ENCODE data around the gene FREY1. TPM values are rescaled to one million over a fixed set of nuclear protein-coding genes. Genes with fewer than 3 reads are reported as not detected.
A peak's percentile ranks its signal among the peaks of the same experiment; 100 is the strongest.

The FREY1 gene
- total and polyA plus RNA-seq, 9 of the 15 experiments (the other 6 are each of a cell fraction or from before 2014, with no cell fraction given), result 0.25 to 1.5 (median 1.1) TPM; not detected in 5

GRCh38 chr11:45918331-45918941, 11.4 kb upstream of the FREY1 start (continued):
- TF ChIP-seq, protein P1, sequence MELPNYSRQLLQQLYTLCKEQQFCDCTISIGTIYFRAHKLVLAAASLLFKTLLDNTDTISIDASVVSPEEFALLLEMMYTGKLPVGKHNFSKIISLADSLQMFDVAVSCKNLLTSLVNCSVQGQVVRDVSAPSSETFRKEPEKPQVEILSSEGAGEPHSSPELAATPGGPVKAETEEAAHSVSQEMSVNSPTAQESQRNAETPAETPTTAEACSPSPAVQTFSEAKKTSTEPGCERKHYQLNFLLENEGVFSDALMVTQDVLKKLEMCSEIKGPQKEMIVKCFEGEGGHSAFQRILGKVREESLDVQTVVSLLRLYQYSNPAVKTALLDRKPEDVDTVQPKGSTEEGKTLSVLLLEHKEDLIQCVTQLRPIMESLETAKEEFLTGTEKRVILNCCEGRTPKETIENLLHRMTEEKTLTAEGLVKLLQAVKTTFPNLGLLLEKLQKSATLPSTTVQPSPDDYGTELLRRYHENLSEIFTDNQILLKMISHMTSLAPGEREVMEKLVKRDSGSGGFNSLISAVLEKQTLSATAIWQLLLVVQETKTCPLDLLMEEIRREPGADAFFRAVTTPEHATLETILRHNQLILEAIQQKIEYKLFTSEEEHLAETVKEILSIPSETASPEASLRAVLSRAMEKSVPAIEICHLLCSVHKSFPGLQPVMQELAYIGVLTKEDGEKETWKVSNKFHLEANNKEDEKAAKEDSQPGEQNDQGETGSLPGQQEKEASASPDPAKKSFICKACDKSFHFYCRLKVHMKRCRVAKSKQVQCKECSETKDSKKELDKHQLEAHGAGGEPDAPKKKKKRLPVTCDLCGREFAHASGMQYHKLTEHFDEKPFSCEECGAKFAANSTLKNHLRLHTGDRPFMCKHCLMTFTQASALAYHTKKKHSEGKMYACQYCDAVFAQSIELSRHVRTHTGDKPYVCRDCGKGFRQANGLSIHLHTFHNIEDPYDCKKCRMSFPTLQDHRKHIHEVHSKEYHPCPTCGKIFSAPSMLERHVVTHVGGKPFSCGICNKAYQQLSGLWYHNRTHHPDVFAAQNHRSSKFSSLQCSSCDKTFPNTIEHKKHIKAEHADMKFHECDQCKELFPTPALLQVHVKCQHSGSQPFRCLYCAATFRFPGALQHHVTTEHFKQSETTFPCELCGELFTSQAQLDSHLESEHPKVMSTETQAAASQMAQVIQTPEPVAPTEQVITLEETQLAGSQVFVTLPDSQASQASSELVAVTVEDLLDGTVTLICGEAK (IDR thresholded peaks at IDR 0.05), result no peak
- TF ChIP-seq, protein P1 (CRISPR knock-in tag; IDR thresholded peaks at IDR 0.05), result no peak
- TF ChIP-seq NCOA6 (IDR thresholded peaks at IDR 0.05) (peak; percentile 39; the same call in 1 of the 2 replicates), SIN3A (IDR thresholded peaks at IDR 0.05; ENCODE audit: borderline replicate concordance in 2 of 2, control insufficient read depth in 1 of 2, low read depth in 2 of 2, low read length in 2 of 2) (peak in 1 of 2 experiments; percentile 0; a peak in 1 of 4 replicates), OTX1 (CRISPR knock-in tag; IDR thresholded peaks at IDR 0.05) (no peak), CUX1 (CRISPR knock-in tag; IDR thresholded peaks at IDR 0.05) (no peak), U2AF2 (optimal IDR thresholded peaks at IDR 0.05; ENCODE audit: low read depth, low read length) (no peak), GABPB2 (CRISPR knock-in tag; conservative IDR thresholded peaks at IDR 0.05) (no peak), ETS1 (conservative IDR thresholded peaks at IDR 0.05; ENCODE audit: control insufficient read depth, low read depth, low read length) (peak; percentile 25; the same call in 1 of the 2 replicates), TAL1 (IDR thresholded peaks at IDR 0.05) (no peak), TCF3 (CRISPR knock-in tag; IDR thresholded peaks at IDR 0.05) (peak; percentile 38; the same call in 1 of the 2 replicates)

Measured in K562 (cell line).